Peyer's patch (tissue), 4 donors: ENCODE results near the gene MECP2.

Experiments
- POLR2A ChIP-seq, 2 donors: fragments of 450-650 bp; IDR thresholded peaks; one replicate each; pipeline ENCODE4 v1.5.1; 2017; ENCODE audit warnings: antibody characterized with exemption in 2 of 2, mild to moderate bottlenecking in 2 of 2, moderate library complexity in 2 of 2
- TF ChIP-seq, protein P1 (sequence below), 6 experiments: fragments of 450-650 bp in 4 of 6; fragments of 200-600 bp in 2 of 6; sonication (generic) in 1 of 6; IDR thresholded peaks; one replicate each; pipeline ENCODE4 v1.5.1; 2017 to 2019; ENCODE audit warnings: antibody characterized with exemption in 6 of 6, mild to moderate bottlenecking in 3 of 6, moderate library complexity in 1 of 6

- TF ChIP-seq, protein P1, sequence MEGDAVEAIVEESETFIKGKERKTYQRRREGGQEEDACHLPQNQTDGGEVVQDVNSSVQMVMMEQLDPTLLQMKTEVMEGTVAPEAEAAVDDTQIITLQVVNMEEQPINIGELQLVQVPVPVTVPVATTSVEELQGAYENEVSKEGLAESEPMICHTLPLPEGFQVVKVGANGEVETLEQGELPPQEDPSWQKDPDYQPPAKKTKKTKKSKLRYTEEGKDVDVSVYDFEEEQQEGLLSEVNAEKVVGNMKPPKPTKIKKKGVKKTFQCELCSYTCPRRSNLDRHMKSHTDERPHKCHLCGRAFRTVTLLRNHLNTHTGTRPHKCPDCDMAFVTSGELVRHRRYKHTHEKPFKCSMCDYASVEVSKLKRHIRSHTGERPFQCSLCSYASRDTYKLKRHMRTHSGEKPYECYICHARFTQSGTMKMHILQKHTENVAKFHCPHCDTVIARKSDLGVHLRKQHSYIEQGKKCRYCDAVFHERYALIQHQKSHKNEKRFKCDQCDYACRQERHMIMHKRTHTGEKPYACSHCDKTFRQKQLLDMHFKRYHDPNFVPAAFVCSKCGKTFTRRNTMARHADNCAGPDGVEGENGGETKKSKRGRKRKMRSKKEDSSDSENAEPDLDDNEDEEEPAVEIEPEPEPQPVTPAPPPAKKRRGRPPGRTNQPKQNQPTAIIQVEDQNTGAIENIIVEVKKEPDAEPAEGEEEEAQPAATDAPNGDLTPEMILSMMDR (IDR thresholded peaks at IDR 0.05) = no peak
- no peak for TF ChIP-seq POLR2A (IDR thresholded peaks at IDR 0.05)
Observed at GRCh38 chrX:154115071-154115470, 17.6 kb upstream of the MECP2 start.
